HG03354 (cell line): Measurements from ENCODE around the gene AMDHD1.
"Not testable (repeated sequence)": the region's sequence is repeated elsewhere in the genome, so short reads cannot be mapped to it uniquely, and the experiment has no call there.

Experiments used
- ATAC-seq: cut with Tn5 transposase; IDR thresholded peaks from one replicate; pipeline ENCODE4 v1.9.1; 2021; ENCODE audit warnings: mild to moderate bottlenecking; ENCODE audit not compliant: unreplicated experiment, poor library complexity, severe bottlenecking

Gene AMDHD1

GRCh38 chr12:95962222-95962621 lies 19.1 kb downstream of the AMDHD1 start:
- no peak for ATAC-seq

GRCh38 chr12:95963096-95963495 lies 20.0 kb downstream of the AMDHD1 start:
- no peak for ATAC-seq

- ATAC-seq = no peak
These were observed 23.2 kb downstream of the AMDHD1 start for GRCh38 chr12:95966287-95966870.

GRCh38 chr12:95967301-95967700 lies 24.2 kb downstream of the AMDHD1 start:
- ATAC-seq = no peak

GRCh38 chr12:95969116-95969515 lies 26.0 kb downstream of the AMDHD1 start:
- ATAC-seq = not testable (repeated sequence)

GRCh38 chr12:95970905-95971304 lies 27.8 kb downstream of the AMDHD1 start:
- ATAC-seq = no peak

GRCh38 chr12:95972832-95973456 lies 29.8 kb downstream of the AMDHD1 start:
- no peak for ATAC-seq

- no peak for ATAC-seq
These were observed 31.2 kb downstream of the AMDHD1 start for GRCh38 chr12:95974358-95974757.

- no peak for ATAC-seq
These were observed 32.4 kb downstream of the AMDHD1 start for GRCh38 chr12:95975491-95975890.

GRCh38 chr12:95976416-95976832 lies 33.3 kb downstream of the AMDHD1 start:
- no peak for ATAC-seq

GRCh38 chr12:95977764-95978305 lies 34.7 kb downstream of the AMDHD1 start:
- no peak for ATAC-seq

- no peak for ATAC-seq
These were observed 35.2 kb downstream of the AMDHD1 start for GRCh38 chr12:95978351-95978750.

GRCh38 chr12:95978774-95979173 lies 35.6 kb downstream of the AMDHD1 start:
- no peak for ATAC-seq

GRCh38 chr12:95980437-95980836 lies 37.3 kb downstream of the AMDHD1 start:
- ATAC-seq = no peak

GRCh38 chr12:95982602-95983001 lies 39.5 kb downstream of the AMDHD1 start:
- no peak for ATAC-seq

- no peak for ATAC-seq
These were observed 41.6 kb downstream of the AMDHD1 start for GRCh38 chr12:95984682-95985081.

- no peak for ATAC-seq
These were observed 43.8 kb downstream of the AMDHD1 start for GRCh38 chr12:95986635-95987570.

GRCh38 chr12:95988506-95989275 lies 45.6 kb downstream of the AMDHD1 start:
- ATAC-seq = no peak

GRCh38 chr12:95989504-95990123 lies 46.5 kb downstream of the AMDHD1 start:
- no peak for ATAC-seq
